Frontal cortex (tissue), 4 donors: ENCODE data around the gene CTDNEP1. TPM values are rescaled to one million over a fixed set of nuclear protein-coding genes. Genes with fewer than 3 reads are reported as not detected.
A peak's percentile ranks its signal among the peaks of the same experiment; 100 is the strongest.

Experiments
- DNase-seq, 2 donors: peaks; one replicate each; pipeline ENCODE4 v3.0.0; 2012; ENCODE audit warnings: low spot score in 2 of 2
- FAIRE-seq: peaks from 2 replicates; lab custom pipeline; 2012; peaks lifted over from hg19 to GRCh38; lab: Jason Lieb, UNC
- total RNA-seq: library from RNA; depleted of rRNA; stranded (reverse); fragments of >200 nt; gene quantifications from one replicate; pipeline ENCODE4 v1.2.3, GENCODE V29; 2014
- donor health status: control.
- donor health status: control.
- donor health status: control.

The CTDNEP1 gene
- total RNA-seq, 1 donor from 2014 or later = 18.8 TPM

GRCh38 chr17:7219229-7219811, 32.2 kb downstream of the CTDNEP1 start:
- FAIRE-seq (no peak), DNase-seq (no peak)

- FAIRE-seq = no peak
- no peak for DNase-seq
Observed at GRCh38 chr17:7218758-7219157, 32.8 kb downstream of the CTDNEP1 start.

GRCh38 chr17:7218166-7218565, 33.4 kb downstream of the CTDNEP1 start:
- no peak for FAIRE-seq
- no peak for DNase-seq

- DNase-seq (peak in 1 of 2 donors; percentile 58), FAIRE-seq (no peak)
Observed at GRCh38 chr17:7217113-7217987, 34.2 kb downstream of the CTDNEP1 start.

- FAIRE-seq = no peak
- no peak for DNase-seq
Observed at GRCh38 chr17:7216242-7217112, 35.1 kb downstream of the CTDNEP1 start.

GRCh38 chr17:7215652-7216180, 35.8 kb downstream of the CTDNEP1 start:
- DNase-seq = no peak
- no peak for FAIRE-seq

GRCh38 chr17:7215136-7215638, 36.3 kb downstream of the CTDNEP1 start:
- no peak for FAIRE-seq
- no peak for DNase-seq

GRCh38 chr17:7214300-7215135, 37.0 kb downstream of the CTDNEP1 start:
- DNase-seq (peak; percentile 95 to 97), FAIRE-seq (peak; percentile 30)

- FAIRE-seq = no peak
Observed at GRCh38 chr17:7213895-7214299, 37.6 kb downstream of the CTDNEP1 start.

GRCh38 chr17:7211491-7212273, 39.9 kb downstream of the CTDNEP1 start:
- FAIRE-seq = no peak

More at GRCh38 chr17:7213895-7214299, 37.6 kb downstream of the CTDNEP1 start:
- peak; percentile 70 for DNase-seq

GRCh38 chr17:7208754-7209460, 42.6 kb downstream of the CTDNEP1 start:
- DNase-seq (no peak), FAIRE-seq (no peak)

More at GRCh38 chr17:7211491-7212273, 39.9 kb downstream of the CTDNEP1 start:
- no peak for DNase-seq

GRCh38 chr17:7208027-7208571, 43.4 kb downstream of the CTDNEP1 start:
- no peak for FAIRE-seq
- DNase-seq = no peak

- FAIRE-seq (no peak), DNase-seq (no peak)
Observed at GRCh38 chr17:7207120-7208001, 44.2 kb downstream of the CTDNEP1 start.

GRCh38 chr17:7205561-7205960, 46.0 kb downstream of the CTDNEP1 start:
- FAIRE-seq (no peak), DNase-seq (no peak)

GRCh38 chr17:7204828-7205461, 46.6 kb downstream of the CTDNEP1 start:
- FAIRE-seq (no peak), DNase-seq (peak; percentile 88 to 95)

- FAIRE-seq (no peak), DNase-seq (peak in 1 of 2 donors; percentile 46)
Observed at GRCh38 chr17:7204336-7204735, 47.2 kb downstream of the CTDNEP1 start.
